GM18499 (cell line): ENCODE results near the gene PYGO2.

Source experiments
- ATAC-seq: cut with Tn5 transposase; IDR thresholded peaks from one replicate; pipeline ENCODE4 v1.9.1; 2021; ENCODE audit warnings: moderate number of reproducible peaks; ENCODE audit not compliant: insufficient read depth, unreplicated experiment

Gene PYGO2

GRCh38 chr1:154945962-154946850 lies 15.4 kb downstream of the PYGO2 start:
- no peak for ATAC-seq

GRCh38 chr1:154945160-154945961 lies 16.2 kb downstream of the PYGO2 start:
- no peak for ATAC-seq

- ATAC-seq = no peak
Measured at GRCh38 chr1:154944401-154945159, 17.0 kb downstream of the PYGO2 start.

GRCh38 chr1:154943649-154944400 lies 17.8 kb downstream of the PYGO2 start:
- no peak for ATAC-seq

GRCh38 chr1:154941333-154942013 lies 20.1 kb downstream of the PYGO2 start:
- no peak for ATAC-seq

- ATAC-seq = no peak
Measured at GRCh38 chr1:154940651-154941194, 20.9 kb downstream of the PYGO2 start.

- no peak for ATAC-seq
Measured at GRCh38 chr1:154940213-154940560, 21.4 kb downstream of the PYGO2 start.

GRCh38 chr1:154938604-154939399 lies 22.8 kb downstream of the PYGO2 start:
- no peak for ATAC-seq

GRCh38 chr1:154937988-154938386 lies 23.6 kb downstream of the PYGO2 start:
- ATAC-seq = no peak

- ATAC-seq = peak; percentile 33
Measured at GRCh38 chr1:154937085-154937987, 24.2 kb downstream of the PYGO2 start.

GRCh38 chr1:154936555-154937084 lies 25.0 kb downstream of the PYGO2 start, which contains the start of gene PMVK:
Gene PMVK (minus strand): TSS chr1:154936719. CDS start chr1:154936685, 34 bp downstream.
- peak; percentile 33 for ATAC-seq

- ATAC-seq = no peak
Measured at GRCh38 chr1:154935749-154936554, 25.6 kb downstream of the PYGO2 start.

GRCh38 chr1:154934358-154934948 lies 27.1 kb downstream of the PYGO2 start:
- ATAC-seq = no peak

- no peak for ATAC-seq
Measured at GRCh38 chr1:154931940-154932487, 29.6 kb downstream of the PYGO2 start.

- no peak for ATAC-seq
Measured at GRCh38 chr1:154926201-154926600, 35.4 kb downstream of the PYGO2 start.
